ENCODE data around the gene P3H4.

P3H4 gene

DNA sequence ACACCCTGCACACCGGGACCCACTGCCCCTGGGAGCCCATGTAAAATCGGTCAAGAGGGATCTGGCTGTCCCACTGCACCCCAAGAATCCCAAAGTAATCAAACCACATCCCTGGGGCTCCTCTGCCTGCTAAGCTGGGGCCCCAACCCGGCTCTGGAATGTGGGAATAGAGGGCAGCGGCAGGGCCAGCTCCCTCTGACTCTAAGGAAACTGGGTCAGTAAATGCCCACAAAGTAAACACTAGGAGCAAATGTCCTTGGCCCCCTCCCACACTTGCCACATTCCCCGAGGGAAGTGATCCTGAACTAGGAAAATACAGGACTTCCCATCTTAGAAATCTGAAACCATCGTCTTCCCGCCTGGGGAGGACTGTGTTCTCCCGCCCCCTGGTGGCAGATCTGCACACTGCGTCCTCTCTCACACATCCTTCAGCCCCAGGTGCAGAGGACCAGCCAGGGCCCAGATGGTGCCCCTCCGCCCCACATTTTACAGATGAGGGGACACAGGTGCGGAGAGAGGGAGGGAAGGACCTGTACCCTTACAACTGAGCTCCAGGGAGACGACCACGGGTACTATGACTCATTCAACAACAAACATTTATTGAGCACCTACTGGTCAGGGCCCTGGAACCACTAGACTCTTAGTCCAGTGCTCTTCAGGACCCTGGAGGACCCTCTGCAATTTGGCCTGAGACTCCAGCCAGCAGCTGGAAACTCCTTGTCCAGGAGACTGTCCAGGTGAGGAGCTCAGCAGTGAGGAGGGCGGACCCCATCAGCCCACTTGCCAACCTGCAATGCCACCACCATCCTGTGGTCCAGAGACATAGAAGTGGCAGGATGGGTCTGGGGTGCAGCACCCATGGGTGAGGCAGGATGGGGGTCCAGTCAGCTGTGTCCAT is 10.1 kb downstream of the P3H4 start:
- H3K4me3 ChIP-seq (ENCODE audit: low read depth, low read length): peak overlapping the region; percentile 25
- no peak overlapping the region for H3K27ac ChIP-seq (ENCODE audit: low read depth, low read length)
- H3K4me1 ChIP-seq (ENCODE audit: control insufficient read depth, insufficient read depth, low read length): peaks cover 11% of the 10 kb centered on the region
- H3K27me3 ChIP-seq (ENCODE audit: control insufficient read depth, insufficient read depth, low read length): no peaks in the 10 kb centered on the region
- H3K36me3 ChIP-seq (ENCODE audit: control insufficient read depth, insufficient read depth, low read length): peaks cover 13% of the 10 kb centered on the region; the same call in 1 of the 2 replicates
- H3K9me3 ChIP-seq (ENCODE audit: control insufficient read depth, insufficient read depth, low read depth, low read length): no peaks in the 10 kb centered on the region
- no peak overlapping the region for H3K9ac ChIP-seq (ENCODE audit: low read length)

- H3K4me1 ChIP-seq (ENCODE audit: control insufficient read depth, insufficient read depth, low read length): peaks cover 11% of the 10 kb centered on the region
- H3K27ac ChIP-seq (ENCODE audit: low read depth, low read length): no peak overlapping the region
- H3K27me3 ChIP-seq (ENCODE audit: control insufficient read depth, insufficient read depth, low read length): peaks cover 6% of the 10 kb centered on the region
- H3K4me3 ChIP-seq (ENCODE audit: low read depth, low read length): peak overlapping the region; percentile 25
- H3K36me3 ChIP-seq (ENCODE audit: control insufficient read depth, insufficient read depth, low read length): peaks cover 8% of the 10 kb centered on the region; the same call in 1 of the 2 replicates
- peak overlapping the region; percentile 1 for H3K9ac ChIP-seq (ENCODE audit: low read length)
- H3K9me3 ChIP-seq (ENCODE audit: control insufficient read depth, insufficient read depth, low read depth, low read length): no peaks in the 10 kb centered on the region
Measured at GRCh38 chr17:41800601-41801373, 11.0 kb downstream of the P3H4 start.

GRCh38 chr17:41799366-41799765 is 12.4 kb downstream of the P3H4 start:
- no peak overlapping the region for H3K27ac ChIP-seq (ENCODE audit: low read depth, low read length)
- peaks cover 15% of the 10 kb centered on the region for H3K4me1 ChIP-seq (ENCODE audit: control insufficient read depth, insufficient read depth, low read length)

GRCh38 chr17:41797377-41797776 is 14.4 kb downstream of the P3H4 start:
- H3K4me1 ChIP-seq (ENCODE audit: control insufficient read depth, insufficient read depth, low read length): peaks cover 33% of the 10 kb centered on the region
- H3K27me3 ChIP-seq (ENCODE audit: control insufficient read depth, insufficient read depth, low read length): peaks cover 32% of the 10 kb centered on the region
- no peaks in the 10 kb centered on the region for H3K9me3 ChIP-seq (ENCODE audit: control insufficient read depth, insufficient read depth, low read depth, low read length)
- H3K4me3 ChIP-seq (ENCODE audit: low read depth, low read length): no peak overlapping the region
- H3K9ac ChIP-seq (ENCODE audit: low read length): no peak overlapping the region
- H3K36me3 ChIP-seq (ENCODE audit: control insufficient read depth, insufficient read depth, low read length): 0 out of 2 replicates have a peak, but pooled peaks cover 4% of the 10 kb centered on the region
- no peak overlapping the region for H3K27ac ChIP-seq (ENCODE audit: low read depth, low read length)

More at GRCh38 chr17:41799366-41799765, 12.4 kb downstream of the P3H4 start:
- H3K4me3 ChIP-seq (ENCODE audit: low read depth, low read length): no peak overlapping the region
- peaks cover 18% of the 10 kb centered on the region for H3K27me3 ChIP-seq (ENCODE audit: control insufficient read depth, insufficient read depth, low read length)
- no peak overlapping the region for H3K9ac ChIP-seq (ENCODE audit: low read length)
- H3K36me3 ChIP-seq (ENCODE audit: control insufficient read depth, insufficient read depth, low read length): 0 out of 2 replicates have a peak, but pooled peaks cover 4% of the 10 kb centered on the region
- no peaks in the 10 kb centered on the region for H3K9me3 ChIP-seq (ENCODE audit: control insufficient read depth, insufficient read depth, low read depth, low read length)

GRCh38 chr17:41796121-41796895 is 15.4 kb downstream of the P3H4 start:
- H3K9me3 ChIP-seq (ENCODE audit: control insufficient read depth, insufficient read depth, low read depth, low read length): no peaks in the 10 kb centered on the region
- no peak overlapping the region for H3K4me3 ChIP-seq (ENCODE audit: low read depth, low read length)
- no peak overlapping the region for H3K27ac ChIP-seq (ENCODE audit: low read depth, low read length)
- H3K36me3 ChIP-seq (ENCODE audit: control insufficient read depth, insufficient read depth, low read length): no peaks in the 10 kb centered on the region
- H3K4me1 ChIP-seq (ENCODE audit: control insufficient read depth, insufficient read depth, low read length): peaks cover 31% of the 10 kb centered on the region
- no peak overlapping the region for H3K9ac ChIP-seq (ENCODE audit: low read length)
- H3K27me3 ChIP-seq (ENCODE audit: control insufficient read depth, insufficient read depth, low read length): peaks cover 38% of the 10 kb centered on the region

GRCh38 chr17:41794540-41794975 is 17.2 kb downstream of the P3H4 start:
- Histone ChIP-seq H3K9ac (ENCODE audit: low read length) (no peak overlapping the region), H3K36me3 (ENCODE audit: control insufficient read depth, insufficient read depth, low read length) (no peaks in the 10 kb centered on the region), H3K9me3 (ENCODE audit: control insufficient read depth, insufficient read depth, low read depth, low read length) (no peaks in the 10 kb centered on the region), H3K4me3 (ENCODE audit: low read depth, low read length) (no peak overlapping the region; the same call in 1 of the 2 replicates), H3K27me3 (ENCODE audit: control insufficient read depth, insufficient read depth, low read length) (peaks cover 46% of the 10 kb centered on the region), H3K4me1 (ENCODE audit: control insufficient read depth, insufficient read depth, low read length) (peaks cover 22% of the 10 kb centered on the region), H3K27ac (ENCODE audit: low read depth, low read length) (no peak overlapping the region)

- Histone ChIP-seq H3K9ac (ENCODE audit: low read length) (peak overlapping the region; percentile 86), H3K36me3 (ENCODE audit: control insufficient read depth, insufficient read depth, low read length) (no peaks in the 10 kb centered on the region), H3K27ac (ENCODE audit: low read depth, low read length) (peak overlapping the region; percentile 62; the same call in 1 of the 2 replicates), H3K4me3 (ENCODE audit: low read depth, low read length) (peak overlapping the region; percentile 53), H3K9me3 (ENCODE audit: control insufficient read depth, insufficient read depth, low read depth, low read length) (no peaks in the 10 kb centered on the region), H3K4me1 (ENCODE audit: control insufficient read depth, insufficient read depth, low read length) (peaks cover 22% of the 10 kb centered on the region), H3K27me3 (ENCODE audit: control insufficient read depth, insufficient read depth, low read length) (peaks cover 51% of the 10 kb centered on the region)
Measured at GRCh38 chr17:41793784-41794539, 17.8 kb downstream of the P3H4 start.

GRCh38 chr17:41792845-41793783 is 18.6 kb downstream of the P3H4 start:
- peak overlapping the region; percentile 62; the same call in 1 of the 2 replicates for H3K27ac ChIP-seq (ENCODE audit: low read depth, low read length)
- H3K4me1 ChIP-seq (ENCODE audit: control insufficient read depth, insufficient read depth, low read length): peaks cover 22% of the 10 kb centered on the region
- peak overlapping the region; percentile 53 for H3K4me3 ChIP-seq (ENCODE audit: low read depth, low read length)
- peaks cover 53% of the 10 kb centered on the region for H3K27me3 ChIP-seq (ENCODE audit: control insufficient read depth, insufficient read depth, low read length)
- H3K36me3 ChIP-seq (ENCODE audit: control insufficient read depth, insufficient read depth, low read length): no peaks in the 10 kb centered on the region
- peak overlapping the region; percentile 86 for H3K9ac ChIP-seq (ENCODE audit: low read length)
- no peaks in the 10 kb centered on the region for H3K9me3 ChIP-seq (ENCODE audit: control insufficient read depth, insufficient read depth, low read depth, low read length)

- H3K9ac ChIP-seq (ENCODE audit: low read length): no peak overlapping the region
- no peak overlapping the region for H3K4me3 ChIP-seq (ENCODE audit: low read depth, low read length)
- H3K27me3 ChIP-seq (ENCODE audit: control insufficient read depth, insufficient read depth, low read length): peaks cover 19% of the 10 kb centered on the region
- no peaks in the 10 kb centered on the region for H3K36me3 ChIP-seq (ENCODE audit: control insufficient read depth, insufficient read depth, low read length)
- peaks cover 26% of the 10 kb centered on the region for H3K4me1 ChIP-seq (ENCODE audit: control insufficient read depth, insufficient read depth, low read length)
- H3K27ac ChIP-seq (ENCODE audit: low read depth, low read length): no peak overlapping the region
- H3K9me3 ChIP-seq (ENCODE audit: control insufficient read depth, insufficient read depth, low read depth, low read length): no peaks in the 10 kb centered on the region
Measured at GRCh38 chr17:41787021-41787418, 24.7 kb downstream of the P3H4 start.

All from HUES6 (cell line).